HG03196 (cell line): Measurements from ENCODE around the gene NTM.
"Not testable (repeated sequence)": the region's sequence is repeated elsewhere in the genome, so short reads cannot be mapped to it uniquely, and the experiment has no call there.

Experiments used
- ATAC-seq: cut with Tn5 transposase; IDR thresholded peaks from one replicate; pipeline ENCODE4 v1.9.1; 2021; ENCODE audit not compliant: unreplicated experiment

Gene NTM

DNA sequence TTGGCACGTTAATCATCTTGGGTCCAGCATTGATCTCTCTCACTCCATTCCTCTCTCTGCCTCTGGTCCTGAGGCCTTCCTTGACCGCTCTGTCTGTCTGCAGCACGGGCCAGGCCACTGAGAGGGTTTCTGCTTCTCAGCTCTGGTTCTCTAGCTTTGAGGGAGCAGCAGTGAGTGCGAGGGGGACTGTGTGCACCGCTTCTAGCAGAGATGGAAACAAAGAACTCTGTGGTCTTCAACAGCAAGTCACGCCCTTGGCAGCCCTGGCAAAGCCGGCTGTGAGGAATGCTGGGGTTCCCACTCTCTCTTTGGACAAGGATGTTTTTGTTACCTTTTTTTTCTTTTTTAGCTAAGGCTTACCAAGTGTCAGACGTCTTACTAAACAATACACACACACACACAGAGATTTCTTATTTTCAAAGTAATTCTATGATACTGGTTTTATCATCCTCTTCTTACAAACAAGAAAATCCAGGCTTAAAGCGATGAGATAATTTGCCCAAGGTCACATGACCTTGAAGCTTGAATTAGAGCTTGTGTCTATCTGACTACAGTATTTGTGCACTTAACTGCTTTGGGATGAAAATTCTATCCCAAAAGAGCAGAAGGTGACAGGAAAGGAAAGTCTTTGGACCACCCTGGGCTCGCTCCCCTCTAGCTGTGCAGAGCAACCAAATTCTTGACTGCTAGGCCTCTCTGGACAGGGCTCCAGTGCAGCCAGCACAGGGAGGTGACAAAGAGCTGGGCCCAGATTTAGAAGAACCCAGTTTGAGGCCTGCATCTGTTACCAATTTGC is 293.2 kb downstream of the NTM start:
- no peak for ATAC-seq

GRCh38 chr11:131664293-131664692 is 293.9 kb downstream of the NTM start:
- ATAC-seq: no peak

DNA sequence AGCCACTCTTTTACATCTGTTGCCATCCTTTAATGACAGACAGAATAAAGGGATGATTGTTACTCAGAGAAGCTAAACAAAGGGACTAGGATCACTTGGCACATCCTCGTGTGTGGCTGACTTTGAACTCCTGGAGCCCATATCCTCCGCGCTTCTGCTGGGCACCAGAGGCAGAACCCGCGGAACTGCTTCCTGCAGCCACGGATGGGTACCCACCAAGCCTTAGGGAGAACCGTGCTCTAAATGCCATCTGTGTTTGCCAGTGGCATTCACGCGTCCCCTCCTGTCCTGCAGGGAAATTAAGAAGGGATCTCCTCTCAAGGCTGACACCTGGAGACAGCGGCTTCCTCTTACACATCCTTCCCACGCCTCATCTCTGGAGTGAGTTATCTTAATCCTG is 294.4 kb downstream of the NTM start:
- no peak for ATAC-seq

- ATAC-seq: no peak
Observed at GRCh38 chr11:131665344-131665968, 295.0 kb downstream of the NTM start.

GRCh38 chr11:131666006-131666405 is 295.6 kb downstream of the NTM start:
- ATAC-seq: no peak

DNA sequence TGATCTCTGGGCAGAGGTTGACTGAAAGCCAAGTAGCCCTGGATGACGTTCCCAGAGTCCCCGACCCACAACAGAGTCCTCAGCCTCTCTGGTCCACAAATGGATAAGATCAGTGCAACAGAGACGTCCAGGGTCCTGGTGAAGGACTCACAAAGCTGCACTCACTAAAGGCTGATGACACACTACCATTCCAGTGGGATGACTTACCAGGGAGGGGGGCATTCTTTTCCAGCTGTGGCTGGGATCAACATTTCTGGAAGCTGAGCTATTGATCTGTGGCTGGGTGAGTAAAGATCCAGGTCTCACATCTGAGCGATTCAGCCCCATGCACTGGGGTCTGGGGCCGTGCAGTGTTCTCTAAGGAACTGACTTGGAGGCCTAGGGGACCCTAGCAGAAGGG is 296.2 kb downstream of the NTM start:
- no peak for ATAC-seq

GRCh38 chr11:131667566-131667965 is 297.2 kb downstream of the NTM start:
- no peak for ATAC-seq

DNA sequence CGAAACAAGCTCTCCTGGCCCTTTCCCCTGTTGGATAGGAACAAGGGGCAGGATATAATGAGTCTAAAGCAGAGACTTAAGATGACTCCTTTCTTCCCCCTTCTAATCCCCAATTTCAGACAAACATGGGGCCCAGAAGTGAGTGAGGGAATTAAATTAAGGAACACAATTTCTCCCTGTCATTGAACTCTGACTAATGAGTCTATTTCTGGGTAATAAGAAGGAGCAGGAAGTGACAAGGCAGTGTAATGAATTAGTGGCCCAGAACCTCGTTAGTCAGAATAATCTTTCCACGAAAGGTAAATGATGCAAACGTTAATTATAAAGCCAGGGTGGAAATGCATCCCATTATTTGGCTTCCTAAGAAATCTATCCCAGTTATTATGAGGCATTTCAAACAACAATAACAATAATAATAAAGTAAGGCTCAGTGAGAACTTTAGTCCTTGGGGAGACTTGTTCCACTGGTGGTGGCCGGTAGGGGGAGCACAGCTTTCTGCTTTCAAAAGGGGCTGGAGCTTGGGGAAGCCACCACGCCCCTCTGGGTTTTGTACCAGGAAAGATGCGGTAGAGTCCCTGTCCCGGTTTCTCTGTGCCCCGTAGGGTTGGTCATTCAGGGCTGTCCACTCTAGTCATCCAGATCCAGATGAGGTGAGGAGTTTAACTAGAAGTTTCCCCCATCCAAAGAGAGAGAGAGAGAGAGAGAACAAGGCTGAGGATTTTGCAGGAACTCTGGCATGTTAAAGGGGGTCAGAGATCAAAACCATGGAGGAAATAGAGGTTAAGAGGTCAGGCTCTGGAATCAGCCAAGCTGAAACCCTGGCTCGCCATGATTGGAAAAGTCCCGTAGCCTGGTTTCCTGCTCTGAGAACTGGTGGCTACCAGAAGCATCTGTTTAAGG is 298.3 kb downstream of the NTM start:
- ATAC-seq: peak; percentile 68

DNA sequence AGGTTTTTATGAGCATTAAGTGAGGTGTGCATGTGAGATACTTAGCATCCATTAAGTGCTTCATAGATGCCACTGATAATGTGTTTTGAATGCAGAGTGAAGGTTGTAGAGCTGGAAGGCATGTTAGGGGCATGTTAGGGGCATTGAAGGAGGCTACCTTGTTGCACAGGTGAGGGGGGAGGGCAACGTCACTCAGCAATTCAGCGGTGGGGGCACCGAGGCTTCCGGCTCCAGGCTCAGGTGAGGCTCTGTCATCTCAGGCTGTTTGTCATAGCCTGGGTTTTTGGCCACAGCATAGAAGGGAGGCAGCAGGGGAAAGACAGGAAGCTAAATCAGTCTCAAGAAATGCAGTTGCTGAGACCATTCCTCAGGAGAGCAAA is 299.0 kb downstream of the NTM start:
- ATAC-seq: no peak

- ATAC-seq: no peak
Observed at GRCh38 chr11:131670876-131671275, 300.5 kb downstream of the NTM start.

DNA sequence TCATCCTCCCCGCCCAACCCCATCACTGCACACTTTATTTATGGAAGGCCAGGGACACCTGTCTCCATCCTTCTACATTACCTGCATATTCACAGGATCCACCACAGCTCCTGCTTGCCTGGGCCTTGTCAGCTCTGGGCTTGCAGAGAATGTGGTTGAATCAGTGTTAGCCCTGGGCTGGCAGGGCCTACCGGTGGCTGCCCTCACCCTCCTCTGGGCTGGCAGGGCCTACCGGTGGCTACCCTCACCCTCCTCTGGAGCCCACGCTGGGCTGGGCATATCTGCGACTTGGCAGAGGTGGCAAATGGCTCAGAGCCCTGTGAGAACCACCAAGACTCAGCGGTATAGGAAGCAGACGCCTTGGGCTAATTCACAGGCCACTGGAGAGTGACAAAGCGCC is 300.9 kb downstream of the NTM start:
- ATAC-seq: no peak

DNA sequence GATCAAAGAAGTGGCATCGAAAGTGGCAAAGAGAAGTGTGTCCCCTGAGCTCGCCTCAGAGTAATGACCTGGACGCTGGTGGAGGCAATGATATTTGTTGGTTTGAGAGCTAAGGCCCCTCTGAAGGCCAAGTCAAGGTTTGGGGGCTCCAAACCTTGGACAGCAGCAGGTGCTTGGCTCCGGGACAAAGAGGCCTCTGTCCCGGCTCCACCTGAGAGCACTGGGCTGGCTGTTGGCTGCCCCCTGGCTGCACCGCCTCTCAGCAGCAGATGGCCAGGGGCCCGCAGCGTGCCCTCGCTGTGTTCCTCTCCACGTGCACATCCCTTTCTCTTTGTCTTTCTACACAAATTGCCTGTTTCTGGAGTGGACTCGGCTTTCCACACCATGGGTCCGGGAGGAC is 301.3 kb downstream of the NTM start:
- ATAC-seq: no peak

DNA sequence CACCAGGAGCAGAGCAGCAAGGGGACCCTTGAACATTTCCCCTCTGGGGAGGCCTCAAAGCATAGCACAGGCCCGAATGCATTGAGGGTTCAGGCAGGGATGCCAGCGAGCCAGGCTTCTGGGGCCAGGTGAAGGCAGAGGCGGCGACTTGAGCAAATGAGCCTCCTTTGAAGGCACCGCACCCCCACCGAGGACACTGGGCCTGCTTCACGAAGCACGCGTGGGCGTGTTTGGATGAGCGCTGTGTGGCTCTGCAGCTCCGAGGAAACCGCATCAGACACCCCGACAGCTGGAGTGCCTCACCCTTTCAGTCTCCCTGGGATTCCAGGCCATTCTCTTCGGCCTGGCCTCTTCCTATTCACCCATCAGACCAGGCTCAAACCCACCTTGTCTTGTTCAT is 301.8 kb downstream of the NTM start:
- no peak for ATAC-seq

- ATAC-seq: peak; percentile 68
Observed at GRCh38 chr11:131674051-131674755, 303.8 kb downstream of the NTM start.

DNA sequence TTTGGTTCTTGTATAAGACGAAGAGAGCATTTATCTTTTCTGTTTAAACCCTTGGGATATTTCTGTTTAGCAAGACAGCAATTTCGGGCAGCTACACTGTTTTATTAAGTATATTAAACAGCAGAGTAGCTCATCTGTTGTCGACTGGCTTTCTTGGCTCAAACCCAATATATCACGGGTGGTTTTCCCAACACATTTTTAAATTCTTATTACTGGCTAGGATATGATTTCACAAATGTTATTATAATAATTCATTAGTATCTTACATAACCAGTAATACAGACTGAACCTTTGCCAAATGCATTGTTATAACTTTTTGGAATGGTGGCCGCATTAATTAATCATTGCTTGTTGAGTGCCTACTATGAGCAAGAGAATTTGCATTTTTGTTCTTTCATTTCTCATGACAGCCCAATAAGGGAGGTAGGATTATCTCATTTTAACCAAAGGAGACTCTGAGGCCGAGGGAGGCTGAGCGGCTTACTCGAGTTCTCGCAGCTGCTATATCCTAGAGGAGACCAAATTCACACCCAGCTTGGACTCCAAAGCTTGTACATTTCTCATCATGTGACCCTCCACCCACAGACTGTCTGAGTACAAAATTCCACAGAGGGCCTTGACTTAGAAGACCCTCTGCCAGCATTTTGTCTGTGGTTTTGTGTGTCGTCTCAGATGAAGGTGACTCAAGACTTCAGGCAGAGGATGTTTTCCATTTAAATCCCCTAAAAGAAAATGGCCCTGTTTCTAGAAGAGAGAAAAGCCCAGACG is 304.9 kb downstream of the NTM start:
- no peak for ATAC-seq

DNA sequence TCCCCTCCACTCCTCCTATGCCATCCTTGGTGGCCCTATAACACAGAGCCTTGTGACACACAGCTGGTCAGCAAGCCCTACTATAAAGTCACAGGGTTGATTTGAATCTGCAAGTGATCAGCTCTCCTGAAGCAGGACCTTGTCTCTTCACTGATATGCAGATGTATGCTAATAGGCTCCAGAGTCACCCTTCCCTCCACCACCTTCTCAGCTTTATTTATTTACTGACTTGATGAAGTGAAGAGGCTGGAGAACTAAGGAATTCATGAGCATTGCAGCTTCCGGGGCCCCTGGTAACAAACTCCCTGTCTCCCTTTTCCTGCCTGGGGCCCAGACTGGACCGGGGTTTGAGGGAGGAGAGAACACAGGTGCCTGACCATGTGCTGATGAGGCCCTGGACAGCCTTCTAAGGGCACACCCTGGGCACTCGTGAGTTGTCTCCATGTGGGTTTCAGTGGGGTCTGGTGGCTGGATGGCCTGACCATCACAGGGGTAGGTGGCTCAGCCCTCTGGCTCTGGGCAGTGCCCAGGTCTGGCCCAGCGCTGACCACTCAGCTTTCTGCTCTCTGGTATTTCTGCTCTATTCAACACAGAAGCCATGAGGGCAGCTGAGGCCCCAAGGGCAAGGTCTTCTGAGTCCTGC is 307.5 kb downstream of the NTM start:
- ATAC-seq: no peak

GRCh38 chr11:131678658-131679340 is 308.4 kb downstream of the NTM start:
- ATAC-seq: no peak

DNA sequence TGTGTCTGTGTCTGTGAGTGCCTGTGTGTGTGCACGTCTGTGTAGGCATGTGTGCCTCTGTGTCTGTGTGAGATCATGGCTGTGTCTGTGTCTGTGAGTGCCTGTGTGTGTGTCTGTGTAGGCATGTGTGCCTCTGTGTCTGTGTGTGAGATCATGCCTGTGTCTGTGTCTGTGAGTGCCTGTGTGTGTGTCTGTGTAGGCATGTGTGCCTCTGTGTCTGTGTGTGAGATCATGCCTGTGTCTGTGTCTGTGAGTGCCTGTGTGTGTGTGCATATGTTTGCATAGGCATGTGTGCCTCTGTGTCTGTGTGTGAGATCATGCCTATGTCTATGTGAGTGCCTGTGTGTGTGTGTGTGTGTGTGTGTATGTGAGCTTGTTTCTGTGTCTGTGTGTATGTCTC is 310.0 kb downstream of the NTM start:
- ATAC-seq: not testable (repeated sequence)

GRCh38 chr11:131681920-131682319 is 311.5 kb downstream of the NTM start:
- no peak for ATAC-seq
